GM12892 (cell line): ENCODE results near the gene NKX6-2.

Source experiments
- POLR2A ChIP-seq: IDR thresholded peaks from 2 replicates; pipeline ENCODE4 v1.6.1; 2011; ENCODE audit warnings: low read depth, low read length, control low read depth
- POLR2AphosphoS5 ChIP-seq: IDR thresholded peaks from 2 replicates; pipeline ENCODE4 v1.6.1; 2011; ENCODE audit warnings: low read depth, low read length, control low read depth
- TAF1 ChIP-seq: IDR thresholded peaks from 2 replicates; pipeline ENCODE4 v1.6.1; 2011; ENCODE audit warnings: low read depth, mild to moderate bottlenecking, control low read depth, low read length, borderline replicate concordance

GRCh38 chr10:132733926-132734325 lies 52.0 kb downstream of the NKX6-2 start:
- TF ChIP-seq TAF1 (no peak), POLR2A (no peak), POLR2AphosphoS5 (no peak)
